Smooth muscle cell of the brain vasculature (primary cell): ENCODE results near the gene SLIT1.

ENCODE experiments used
- DNase-seq: peaks from one replicate; pipeline ENCODE4 v3.0.0-alpha.2; 2012; ENCODE audit warnings: low read depth, low spot score

SLIT1 gene

DNA sequence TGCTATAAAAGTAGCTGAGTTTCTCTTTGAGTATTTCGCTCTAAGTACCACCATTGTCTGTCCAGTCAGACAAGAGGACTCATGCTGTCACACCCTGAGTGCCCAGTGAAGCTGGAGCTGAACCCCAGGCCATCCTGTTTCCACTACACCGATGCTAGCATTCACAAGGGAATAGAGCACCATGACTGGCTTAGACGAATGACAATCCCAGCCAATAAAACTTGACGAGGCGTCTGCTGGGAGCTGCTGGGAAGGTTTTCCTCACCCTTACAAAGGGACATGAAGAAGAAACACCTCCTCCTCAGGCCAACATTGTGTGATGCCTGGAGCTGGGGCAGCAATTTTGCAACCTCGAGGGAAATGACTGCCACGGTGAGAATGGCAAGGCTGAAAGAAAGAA lies 17.5 kb upstream of the SLIT1 start:
- no peak for DNase-seq

DNA sequence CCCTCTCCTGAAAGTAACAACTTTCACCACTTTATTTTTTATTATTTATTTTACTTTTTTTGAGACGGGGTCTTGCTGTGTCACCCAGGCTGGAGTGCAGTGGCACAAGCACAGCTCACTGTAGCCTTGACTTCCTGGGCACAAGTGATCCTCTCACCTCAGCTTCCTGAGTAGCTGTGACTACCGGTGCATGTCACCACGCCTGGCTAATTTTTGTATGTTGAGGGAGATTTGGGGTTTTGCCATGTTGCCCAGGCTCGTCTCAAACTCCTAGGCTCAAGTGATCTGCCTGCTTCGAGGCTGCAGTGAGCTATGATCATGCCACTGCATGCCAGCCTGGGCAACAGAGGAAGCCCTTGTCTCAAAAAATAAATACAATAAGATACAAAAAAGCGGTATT lies 14.9 kb upstream of the SLIT1 start:
- no peak for DNase-seq

DNA sequence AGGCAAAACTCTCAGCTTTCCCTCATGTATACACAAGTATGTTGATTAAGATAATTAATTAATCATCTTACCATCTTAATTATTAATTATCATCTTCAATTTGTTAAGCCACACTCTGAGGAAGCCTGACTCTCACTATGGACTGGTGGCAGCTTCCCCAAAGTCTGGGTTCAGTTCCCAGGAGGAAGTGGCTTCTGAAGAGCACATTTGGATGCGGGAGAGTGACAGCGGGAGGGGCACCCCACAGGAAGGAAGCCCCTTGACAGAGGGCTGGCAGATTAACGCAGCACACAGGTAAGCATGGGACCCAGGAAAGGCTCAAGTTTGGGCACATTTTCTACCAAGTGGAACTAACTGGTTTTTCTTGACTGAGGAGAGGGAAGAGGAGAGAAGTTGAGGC lies 13.4 kb upstream of the SLIT1 start:
- no peak for DNase-seq

DNA sequence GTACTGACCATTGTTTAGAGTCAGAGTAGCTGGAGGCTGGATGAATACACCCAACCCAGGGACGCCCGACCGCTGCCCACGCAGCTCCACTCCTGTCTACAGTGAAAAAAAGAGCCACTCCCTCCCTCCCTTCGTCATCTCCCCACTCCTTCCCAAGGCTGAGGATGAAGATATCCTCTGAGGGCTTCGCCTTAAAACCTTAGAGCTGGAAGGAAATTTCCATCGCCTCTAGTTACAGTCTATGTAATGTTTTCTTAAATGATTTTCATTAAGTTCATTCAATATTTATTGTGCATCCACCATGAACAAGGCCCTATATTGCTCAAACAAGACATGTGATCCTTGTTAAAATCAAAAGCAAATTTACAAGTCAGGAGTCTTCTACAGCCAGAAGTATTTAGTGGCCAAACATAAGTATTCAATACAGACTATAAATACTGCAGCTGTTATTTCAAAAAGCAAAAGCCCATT lies 11.3 kb upstream of the SLIT1 start:
- DNase-seq: no peak

DNA sequence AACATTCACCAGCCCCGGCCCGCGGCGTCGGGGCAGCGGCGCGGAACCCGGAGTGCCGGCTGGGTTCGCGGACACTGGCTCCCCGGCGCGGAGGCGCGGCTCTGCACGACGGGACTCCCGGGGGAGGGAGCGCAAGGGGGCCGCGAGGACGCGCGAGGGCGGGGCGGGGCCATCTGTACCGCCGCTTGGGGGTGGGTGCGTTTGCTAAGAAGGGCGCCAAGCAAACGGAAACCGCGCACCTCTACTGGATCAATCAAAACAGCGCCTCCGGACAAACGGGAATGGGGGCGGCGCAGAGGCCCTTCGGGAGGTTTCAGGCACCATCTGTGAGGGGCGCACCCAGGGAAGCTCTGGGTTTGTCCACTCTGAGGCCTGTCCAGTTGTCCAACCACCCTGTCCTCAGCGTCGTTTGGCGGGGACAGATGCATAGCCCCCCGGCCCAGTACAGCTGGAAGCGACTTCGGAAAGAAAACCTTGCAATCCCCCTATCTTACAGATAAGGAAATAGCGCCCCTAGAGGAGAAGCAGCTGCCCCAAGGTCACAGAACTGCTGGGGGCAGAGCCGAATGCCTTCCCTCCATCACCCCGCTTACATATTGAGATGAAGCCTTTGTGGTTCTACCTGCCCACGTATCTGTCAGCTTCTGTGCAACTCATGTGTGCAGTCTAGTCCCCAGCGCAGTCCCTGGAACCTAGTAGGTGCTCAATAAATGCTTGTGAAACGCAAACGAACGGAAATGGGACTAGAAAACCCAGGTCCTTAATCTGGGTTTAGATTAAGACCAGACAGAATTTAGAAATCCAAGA lies 10.7 kb upstream of the SLIT1 start:
- no peak for DNase-seq

DNA sequence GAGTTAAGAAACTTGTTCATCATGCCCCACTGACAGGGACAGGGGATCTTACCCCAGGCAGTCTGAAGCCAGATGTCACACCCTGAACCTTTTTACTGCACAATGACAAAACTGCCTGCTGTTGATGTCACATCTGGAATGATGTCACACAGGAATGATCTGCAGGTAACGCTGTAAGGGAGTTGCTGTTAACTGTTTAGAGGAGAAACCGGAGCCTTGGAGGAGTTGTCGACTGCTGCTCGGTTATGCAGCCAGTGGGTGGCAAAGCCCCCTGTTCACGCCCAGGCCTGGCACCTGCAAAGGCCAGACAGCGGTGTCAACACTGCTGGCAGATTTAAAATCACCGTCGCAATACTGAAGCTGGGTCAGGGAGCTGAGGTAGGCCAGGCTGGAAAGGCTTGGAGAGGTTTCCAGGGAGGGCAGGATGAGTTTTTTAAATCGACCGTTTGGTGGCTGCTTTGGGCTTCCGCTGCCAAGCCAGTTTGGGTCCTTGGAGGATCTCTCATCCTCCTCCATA lies 10.0 kb upstream of the SLIT1 start:
- no peak for DNase-seq

DNA sequence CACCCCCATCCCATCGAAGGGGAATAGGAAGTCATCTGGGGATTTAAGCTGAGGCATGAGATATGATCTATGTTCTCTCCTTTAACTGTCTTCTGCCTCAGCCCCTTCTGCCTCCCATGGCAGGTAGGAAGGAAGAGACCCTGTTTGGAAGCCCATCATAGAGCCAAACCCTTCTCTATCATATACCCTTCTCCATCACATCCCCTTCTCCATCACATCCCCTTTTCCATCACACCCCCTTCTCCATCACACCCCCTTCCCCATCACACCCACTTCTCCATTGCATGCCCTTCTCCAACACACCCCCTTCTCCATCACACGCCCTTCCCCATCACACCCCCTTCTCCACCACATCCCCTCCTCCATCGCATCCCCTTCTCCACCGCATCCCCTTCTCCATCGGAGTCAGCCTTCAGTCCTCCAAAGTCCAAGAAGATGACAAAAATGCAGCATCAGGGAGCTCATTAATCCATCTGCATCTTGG lies 7.2 kb upstream of the SLIT1 start:
- DNase-seq: no peak

DNA sequence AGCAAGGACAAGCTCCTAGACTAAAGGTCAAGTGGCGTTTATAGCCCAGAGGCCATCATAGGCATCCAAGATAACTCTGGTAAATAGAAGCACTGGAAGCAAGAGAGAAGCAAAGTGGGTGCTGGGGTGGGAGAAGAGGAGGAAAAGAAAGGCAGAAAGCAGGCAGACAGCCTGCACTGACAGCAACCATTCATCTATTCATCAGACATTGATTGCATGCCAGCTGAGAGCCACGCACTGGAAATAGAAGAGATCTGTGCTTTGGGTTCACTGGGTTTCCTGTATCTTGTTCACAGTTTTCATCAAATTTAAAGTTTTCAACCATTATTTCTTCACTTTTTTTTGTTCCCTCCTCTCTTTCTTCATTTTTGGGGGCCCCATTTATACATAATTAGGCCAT lies 4.7 kb upstream of the SLIT1 start:
- no peak for DNase-seq

DNA sequence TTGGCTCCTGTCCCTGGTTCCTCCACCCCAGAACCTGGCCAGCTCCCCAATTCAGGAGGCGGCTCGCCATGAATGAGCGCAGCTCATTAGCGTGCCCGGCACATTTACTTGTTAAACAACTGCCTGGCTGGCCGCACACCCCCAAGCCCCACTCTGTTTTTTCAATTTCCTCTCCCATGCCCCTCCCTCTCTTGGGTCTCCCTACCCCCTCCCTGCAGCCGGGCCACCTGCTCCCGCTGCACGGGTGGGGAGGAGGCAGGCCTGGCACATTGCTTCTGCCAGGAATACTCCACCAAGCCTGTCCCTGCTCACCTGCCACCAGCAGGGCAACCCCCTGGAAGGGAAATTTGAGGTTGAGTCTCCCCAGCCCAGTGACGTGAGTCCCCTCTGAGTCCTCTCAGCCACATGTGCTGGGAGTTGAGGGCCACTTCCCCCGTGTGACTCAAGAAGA lies 2.5 kb upstream of the SLIT1 start:
- no peak for DNase-seq

DNA sequence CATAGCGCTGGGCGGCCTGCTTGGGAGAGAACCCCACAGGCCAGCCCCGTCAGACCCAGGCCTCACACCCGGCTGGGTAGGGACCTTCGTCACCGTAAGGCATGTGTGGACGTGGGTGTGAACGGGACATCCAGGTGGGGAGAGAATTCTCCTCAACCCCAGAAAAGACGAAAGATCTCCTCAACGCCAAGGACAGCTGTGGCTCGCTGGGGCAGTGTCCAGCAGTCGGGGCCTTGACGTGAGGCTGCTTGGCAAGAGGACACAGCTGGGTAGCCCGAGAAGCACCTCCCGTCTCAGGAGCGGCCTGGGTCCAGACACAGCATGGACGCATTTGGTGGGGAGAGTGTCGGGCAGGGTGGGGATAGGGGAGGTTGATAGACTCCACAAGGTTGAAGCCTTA lies 1.2 kb upstream of the SLIT1 start:
- DNase-seq: no peak

DNA sequence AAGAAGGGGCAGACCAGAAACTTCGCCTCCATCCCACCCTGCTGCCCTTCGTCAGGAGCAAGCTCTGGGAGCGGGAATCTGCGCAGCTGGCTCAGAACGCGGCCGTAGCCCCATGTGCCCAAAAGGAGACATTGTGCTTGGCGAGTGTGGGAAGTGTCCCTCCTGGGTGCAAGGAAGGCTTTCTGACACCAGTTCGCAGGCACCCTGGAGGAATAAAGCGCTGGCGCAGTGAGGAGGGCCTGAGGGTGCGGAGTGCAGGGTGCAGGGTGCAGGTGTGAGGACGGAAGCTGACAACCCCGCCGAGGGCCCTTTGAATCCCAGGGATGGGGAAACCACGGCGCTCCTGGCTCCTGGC lies 811 bp downstream of the SLIT1 start:
- DNase-seq: no peak

DNA sequence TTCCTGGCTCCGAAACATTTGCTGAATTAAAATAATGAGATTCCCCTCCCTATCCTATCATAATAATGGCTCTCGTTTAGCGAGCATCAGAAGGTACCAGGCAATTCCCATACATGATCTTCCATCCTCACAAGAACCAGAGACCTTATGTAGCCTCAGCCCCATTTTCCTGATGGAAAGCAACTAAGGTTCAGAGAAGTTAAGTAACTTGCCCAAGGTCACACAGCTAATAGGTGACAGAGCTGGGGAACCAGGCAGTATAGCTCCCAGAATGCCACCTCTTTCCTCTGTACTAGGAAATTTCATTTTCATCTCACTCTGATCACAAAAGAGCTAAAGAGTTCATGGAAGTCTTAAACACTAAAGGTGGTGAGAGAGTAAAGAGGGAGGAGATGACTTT lies 2.4 kb downstream of the SLIT1 start:
- DNase-seq: no peak

DNA sequence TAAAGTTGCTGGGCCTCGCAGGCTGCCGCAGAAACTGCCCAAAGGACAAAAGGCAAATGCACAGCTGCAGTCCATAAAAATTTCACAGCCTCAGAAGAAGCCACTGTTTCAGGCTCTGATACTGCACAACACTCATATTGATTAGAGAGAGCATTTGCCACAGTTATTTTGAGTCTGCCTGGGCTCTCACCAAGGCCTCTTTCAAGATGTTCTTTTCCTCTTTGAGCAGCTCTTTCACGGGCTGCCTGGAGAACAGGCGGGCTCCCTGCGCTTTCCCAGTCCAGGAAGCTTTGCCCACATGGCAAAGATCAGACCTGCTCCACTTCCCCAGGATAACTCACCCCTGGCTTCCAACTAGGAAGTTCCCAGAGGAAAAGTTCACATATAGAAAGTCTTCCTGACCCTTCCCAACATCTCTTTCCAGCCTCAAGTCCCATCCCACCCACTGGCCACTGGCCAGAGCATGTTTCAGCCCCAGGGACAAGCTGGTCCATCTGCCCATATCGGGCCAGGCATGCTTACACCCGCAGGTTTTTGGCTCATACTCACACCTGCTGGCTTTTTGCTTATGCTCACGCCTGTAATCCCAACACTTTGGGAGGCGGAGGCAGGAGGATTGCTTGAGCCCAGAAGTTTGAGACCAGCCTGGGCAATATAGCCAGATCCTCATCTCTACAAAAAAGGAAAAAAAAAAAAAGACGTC lies 3.3 kb downstream of the SLIT1 start:
- DNase-seq: no peak

DNA sequence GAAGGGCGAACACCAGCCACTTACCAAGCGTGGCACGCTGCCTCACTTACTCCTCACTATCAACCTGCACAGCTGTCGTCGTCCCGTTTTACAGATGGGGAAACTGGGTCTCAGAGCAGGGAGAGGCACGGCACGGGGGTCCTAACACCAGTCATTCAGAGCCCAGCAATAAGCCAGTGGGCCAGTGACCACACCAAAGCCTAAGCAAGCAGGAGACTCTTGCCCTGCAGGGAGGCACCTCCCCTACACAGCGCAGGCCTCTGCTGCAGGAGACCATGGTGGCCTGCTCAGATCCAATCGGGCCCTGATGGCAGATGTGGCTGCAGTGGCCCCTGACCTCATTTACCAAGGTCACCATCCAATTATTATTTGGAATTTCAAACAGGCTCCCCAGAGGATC lies 4.8 kb downstream of the SLIT1 start:
- no peak for DNase-seq

DNA sequence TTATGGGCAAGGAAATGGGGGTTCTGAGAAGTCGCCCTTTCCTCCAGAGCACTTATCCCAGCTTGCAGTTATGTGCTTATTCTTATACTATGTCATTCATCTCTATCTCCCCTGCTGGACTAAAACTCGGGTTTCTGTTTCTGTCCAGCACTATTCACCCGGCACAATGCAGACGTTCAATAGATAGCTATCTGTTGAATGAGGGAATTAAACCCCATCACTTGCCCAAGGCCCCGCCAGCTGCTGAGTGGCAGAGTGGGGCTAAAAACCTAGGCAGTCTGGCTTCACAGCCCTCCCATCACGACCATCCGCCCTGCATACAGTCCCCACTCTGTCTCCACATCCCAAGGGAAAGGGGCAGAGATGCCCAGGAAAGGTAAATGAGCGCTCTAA lies 5.4 kb downstream of the SLIT1 start:
- no peak for DNase-seq

DNA sequence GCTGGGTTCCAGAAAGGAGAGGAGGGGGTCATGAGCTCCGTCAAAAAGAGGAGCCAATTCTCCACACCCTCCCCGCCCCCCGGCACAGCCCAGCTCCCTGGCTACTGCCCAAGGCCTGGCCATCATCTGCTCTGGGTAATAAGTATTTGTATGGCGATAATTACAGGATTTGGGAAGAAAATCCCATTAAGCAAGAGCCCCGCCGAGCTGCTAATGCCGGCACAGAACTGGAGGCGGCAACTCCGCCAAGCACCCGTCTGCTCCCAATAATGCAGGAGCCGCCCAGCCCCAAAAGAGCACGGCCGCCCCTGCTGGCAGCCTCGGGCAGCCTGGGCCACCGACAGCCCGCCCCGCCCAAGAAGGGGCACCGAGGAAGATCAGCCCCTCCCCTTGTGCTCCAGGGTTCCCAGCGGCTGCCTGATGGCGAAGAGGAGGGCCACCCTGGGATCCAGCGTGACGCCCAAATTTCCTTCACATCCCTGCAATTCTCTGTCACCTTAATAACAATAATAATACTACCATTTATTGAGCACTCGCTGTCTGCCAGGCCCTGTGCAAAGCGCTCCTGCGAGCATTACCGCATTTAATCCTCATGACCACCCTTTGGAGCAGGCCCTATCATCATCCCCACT lies 5.9 kb downstream of the SLIT1 start:
- no peak for DNase-seq

DNA sequence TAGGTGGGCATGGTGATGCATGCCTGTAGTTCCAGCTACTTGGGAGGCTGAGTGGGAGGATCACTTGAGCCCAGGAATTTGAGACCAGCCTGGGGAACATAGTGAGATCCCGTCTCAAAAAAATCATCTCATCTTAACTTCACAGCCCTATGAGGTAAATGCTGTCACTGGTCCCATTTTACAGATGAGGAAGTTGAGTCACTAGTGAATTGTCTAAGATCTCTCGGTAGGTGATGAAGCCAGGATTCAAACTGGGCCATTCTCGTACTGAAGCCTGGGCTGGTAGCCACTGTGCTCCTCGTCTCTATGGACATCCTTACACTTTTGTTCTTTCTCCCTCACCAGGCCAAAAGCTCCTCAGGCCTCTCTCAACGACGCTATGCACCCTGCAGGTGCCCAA lies 6.4 kb downstream of the SLIT1 start:
- DNase-seq: no peak

DNA sequence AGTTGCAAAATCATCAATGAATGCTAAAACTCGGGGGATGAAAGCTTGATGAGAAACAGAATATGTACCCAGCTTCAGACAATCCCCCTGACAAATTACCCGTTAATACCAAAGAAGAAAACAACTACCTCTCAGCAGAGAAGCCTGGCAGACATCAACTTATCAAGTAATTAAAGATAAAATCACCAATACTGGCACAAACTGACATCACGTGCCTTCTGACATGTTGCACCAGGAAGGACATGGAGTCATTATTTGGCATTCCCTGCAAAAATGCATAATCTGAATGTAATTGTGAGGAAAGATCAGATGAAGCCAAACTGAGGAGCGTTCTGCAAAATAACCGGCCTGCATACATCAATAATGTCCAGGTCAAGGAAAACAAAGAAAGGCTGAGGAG lies 7.7 kb downstream of the SLIT1 start:
- DNase-seq: no peak

DNA sequence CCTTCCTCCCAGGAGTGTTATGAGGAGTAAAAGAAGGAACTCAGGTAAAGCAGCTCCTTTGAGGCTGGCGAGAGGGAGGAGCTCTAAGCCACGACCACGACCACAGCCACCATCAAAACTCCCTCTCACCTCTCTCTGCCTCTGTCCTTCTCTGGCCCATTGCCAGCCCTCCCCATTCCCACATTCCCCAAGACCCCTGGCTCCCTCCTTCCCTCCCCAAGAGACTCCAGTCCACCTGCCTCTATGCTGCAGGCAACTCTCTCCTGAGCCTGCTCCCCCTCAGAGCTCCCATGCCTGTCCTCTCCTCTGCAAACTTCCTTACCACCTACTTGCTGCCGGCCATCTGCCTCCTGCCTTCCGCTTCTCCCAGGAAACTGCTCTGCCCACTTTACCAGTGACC lies 9.5 kb downstream of the SLIT1 start:
- no peak for DNase-seq

DNA sequence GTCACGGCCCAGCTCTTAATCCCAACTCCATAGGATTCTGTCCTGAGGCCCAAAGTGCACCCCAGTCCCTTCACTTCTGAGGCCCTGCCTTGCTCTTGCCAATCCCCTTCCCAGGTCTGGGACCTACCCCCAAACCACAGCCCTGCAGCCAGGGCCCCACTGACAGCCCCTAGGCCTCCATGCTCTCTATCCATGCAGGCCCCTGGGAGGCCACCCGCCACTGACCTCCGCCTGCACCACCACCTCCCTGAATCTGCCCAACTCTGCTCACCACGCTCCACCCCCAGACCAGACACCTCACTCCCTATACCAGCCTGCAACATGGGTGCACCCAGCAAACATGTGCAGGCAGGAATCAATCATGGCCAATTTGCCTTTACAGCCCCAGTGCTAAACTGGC lies 10.2 kb downstream of the SLIT1 start:
- no peak for DNase-seq

DNA sequence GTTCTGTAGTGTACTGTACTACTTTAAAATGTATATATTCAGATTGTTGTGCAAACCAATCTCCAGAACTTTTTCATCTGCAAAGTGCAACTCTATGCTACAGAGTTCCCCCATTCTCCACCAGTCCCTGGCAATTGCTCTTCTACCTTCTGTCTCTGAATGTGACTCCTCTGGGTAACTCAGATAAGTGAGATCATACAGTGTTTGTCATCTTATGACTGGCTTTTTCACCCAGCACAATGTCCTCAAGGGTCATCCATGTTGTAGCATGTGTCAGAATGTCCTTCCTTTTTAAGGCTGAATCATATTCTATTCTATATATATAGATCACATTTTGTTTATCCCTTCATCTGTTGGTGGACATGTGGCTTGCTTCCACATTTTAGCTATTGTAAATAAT lies 10.8 kb downstream of the SLIT1 start:
- DNase-seq: no peak

DNA sequence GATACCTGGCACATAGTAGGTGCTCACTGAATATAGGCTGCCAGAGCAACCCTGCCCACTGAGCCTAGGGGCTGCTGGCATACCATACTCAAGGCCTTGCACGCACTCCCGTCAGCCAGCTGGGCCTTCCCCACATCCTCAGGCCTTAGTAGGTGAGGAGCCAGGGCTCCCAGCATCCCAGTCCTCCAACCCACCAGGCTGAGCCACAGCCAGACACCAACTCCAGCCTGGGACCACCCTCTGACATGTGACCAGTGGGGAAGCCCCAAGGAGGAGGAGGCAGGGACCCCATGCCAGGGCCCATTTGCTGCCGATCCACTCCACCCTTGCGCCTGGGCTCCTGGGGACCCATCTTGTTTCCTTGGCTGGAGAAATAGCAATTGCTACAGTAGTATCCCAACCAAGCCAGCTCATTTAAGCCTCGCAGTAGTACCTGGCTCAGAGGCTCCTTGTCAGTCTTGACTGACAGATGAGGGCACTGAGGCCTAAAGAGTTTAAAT lies 11.4 kb downstream of the SLIT1 start:
- no peak for DNase-seq
